Natural killer cell (primary cell): ENCODE measurements around the gene TENT5C. TPM values are rescaled to one million over a fixed set of nuclear protein-coding genes. Genes with fewer than 3 reads are reported as not detected.
"Not testable (repeated sequence)": the region's sequence is repeated elsewhere in the genome, so short reads cannot be mapped to it uniquely, and the experiment has no call there.

Experiments
- ATAC-seq, 3 donors: fragments of 150-1000 bp in 2 of 3; fragments of 200-7000 bp in 1 of 3; cut with Tn5 transposase; 1 replicate in 1 of 3; 2 replicates in 2 of 3; pipeline ENCODE4 v1.10.0; 2021; ENCODE audit warnings: mild to moderate bottlenecking in 2 of 3, moderate library complexity in 2 of 3
- DNase-seq, 2 donors: peaks; one replicate each; pipeline versions ENCODE4 v3.0.0 to v3.0.0-alpha.2; 2013 to 2021; ENCODE audit warnings: mixed read lengths in 1 of 2
- H3K27ac ChIP-seq: one replicate; pipeline ENCODE4 v1.5.1; 2013; ENCODE audit warnings: mild to moderate bottlenecking, low read length
- H3K27me3 ChIP-seq: one replicate; pipeline ENCODE4 v1.6.1; 2013; ENCODE audit warnings: low read length; ENCODE audit not compliant: control insufficient read depth, insufficient read depth
- H3K36me3 ChIP-seq: one replicate; pipeline ENCODE4 v1.6.1; 2013; ENCODE audit warnings: low read length; ENCODE audit not compliant: control insufficient read depth, insufficient read depth
- H3K4me1 ChIP-seq: one replicate; pipeline ENCODE4 v1.6.1; 2013; ENCODE audit warnings: low read length; ENCODE audit not compliant: control insufficient read depth, insufficient read depth
- H3K4me3 ChIP-seq: one replicate; pipeline ENCODE4 v1.5.1; 2013; ENCODE audit warnings: low read length
- H3K9me3 ChIP-seq: one replicate; pipeline ENCODE4 v1.6.1; 2013; ENCODE audit warnings: low read length; ENCODE audit not compliant: control insufficient read depth, insufficient read depth
- H3K27ac Mint-ChIP-seq, 2 donors: one replicate each; pipeline ENCODE4 v1.8.0; 2022; ENCODE audit warnings: mild to moderate bottlenecking in 2 of 2, mixed read lengths in 2 of 2, moderate library complexity in 1 of 2
- H3K27me3 Mint-ChIP-seq, 2 donors: one replicate each; pipeline ENCODE4 v1.8.0; 2022; ENCODE audit warnings: low read depth in 2 of 2, mixed read lengths in 2 of 2
- H3K36me3 Mint-ChIP-seq: one replicate; pipeline ENCODE4 v1.8.0; 2022; ENCODE audit warnings: mixed read lengths
- H3K4me1 Mint-ChIP-seq, 2 donors: one replicate each; pipeline ENCODE4 v1.8.0; 2022; ENCODE audit warnings: mixed read lengths in 2 of 2
- H3K4me3 Mint-ChIP-seq: one replicate; pipeline ENCODE4 v1.8.0; 2022; ENCODE audit warnings: mild to moderate bottlenecking, moderate library complexity, mixed read lengths
- H3K9me3 Mint-ChIP-seq, 2 donors: one replicate each; pipeline ENCODE4 v1.8.0; 2022; ENCODE audit warnings: mixed read lengths in 2 of 2
- WGBS: methylation state at CpG from one replicate; pipeline ENCODE4 v1.1.7; 2013; ENCODE audit warnings: missing lambda C conversion rate; ENCODE audit not compliant: insufficient coverage; 5-methylcytosine and 5-hydroxymethylcytosine counted together
- intact Hi-C: fragments of 100-400 bp; cut with micrococcal nuclease; formaldehyde crosslinking; loops from one replicate; pipeline ENCODE4 v1.14.2; 2022
- total RNA-seq, 4 donors: library from RNA; stranded (reverse); fragments of 120-200 nt in 1 of 4; gene quantifications; one replicate each; pipeline versions ENCODE4 v1.2.3 to v1.2.4, GENCODE V29; 2013 to 2022
- TF ChIP-seq, protein P1 (sequence below): fragments of 200-600 bp; IDR thresholded peaks from one replicate; pipeline ENCODE4 v1.8.0; 2022; ENCODE audit warnings: antibody characterized with exemption

TENT5C gene
- 100 to 1,000 TPM in 1 of 3 donors, 10 to 100 TPM in 2; 80.6 to 109 (median 90.9) TPM for total RNA-seq
- 32.6 TPM for total RNA-seq (2013)

DNA sequence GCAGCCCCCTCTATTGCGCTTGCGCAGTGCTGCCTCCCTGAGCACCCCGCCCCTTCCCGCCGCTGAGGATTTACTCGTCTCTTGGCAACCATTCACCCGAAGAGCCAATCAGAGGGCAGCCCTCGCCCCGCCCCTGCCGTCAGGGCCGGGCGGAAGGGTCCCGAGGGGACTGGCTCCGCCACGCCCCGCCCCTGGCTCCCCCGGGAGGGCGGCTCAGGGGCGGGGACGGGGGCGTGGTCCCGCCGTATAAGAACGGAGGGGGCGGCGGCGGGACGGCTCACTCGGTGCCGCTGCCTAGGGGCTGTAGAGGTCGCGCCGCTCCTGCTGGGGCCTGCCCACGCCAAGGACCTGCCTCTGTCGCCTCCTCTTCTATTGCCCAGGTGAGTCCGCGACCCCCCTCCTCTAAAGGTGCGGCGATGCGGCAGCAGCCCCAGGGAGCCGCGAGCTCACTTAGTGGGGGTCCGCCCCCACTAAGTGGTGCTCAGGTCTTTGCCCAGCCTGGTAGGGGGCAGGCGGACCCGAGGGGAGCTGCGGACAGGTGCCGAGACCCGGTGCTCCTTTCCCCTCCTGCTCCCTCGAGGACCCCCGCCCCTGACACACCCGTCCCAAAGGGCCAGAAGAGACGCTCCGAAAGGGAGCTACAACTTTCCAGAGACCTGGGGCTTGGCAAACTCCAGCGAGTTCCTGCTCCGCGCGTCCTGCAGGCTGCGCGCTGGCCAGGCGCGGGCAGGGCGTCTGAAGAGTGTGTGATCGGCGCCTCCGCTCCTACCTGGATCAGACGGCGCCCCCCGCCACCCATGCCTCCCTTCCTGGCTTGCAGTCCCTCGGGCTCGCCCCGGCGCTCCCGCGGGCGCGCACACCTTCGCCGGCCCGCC is at the start of gene TENT5C:
TSS of gene TENT5C (plus strand) at position 275 of the 875 bp plus-strand sequence. CDS start 16,821 bp downstream, outside the sequence.
- TF ChIP-seq, protein P1, sequence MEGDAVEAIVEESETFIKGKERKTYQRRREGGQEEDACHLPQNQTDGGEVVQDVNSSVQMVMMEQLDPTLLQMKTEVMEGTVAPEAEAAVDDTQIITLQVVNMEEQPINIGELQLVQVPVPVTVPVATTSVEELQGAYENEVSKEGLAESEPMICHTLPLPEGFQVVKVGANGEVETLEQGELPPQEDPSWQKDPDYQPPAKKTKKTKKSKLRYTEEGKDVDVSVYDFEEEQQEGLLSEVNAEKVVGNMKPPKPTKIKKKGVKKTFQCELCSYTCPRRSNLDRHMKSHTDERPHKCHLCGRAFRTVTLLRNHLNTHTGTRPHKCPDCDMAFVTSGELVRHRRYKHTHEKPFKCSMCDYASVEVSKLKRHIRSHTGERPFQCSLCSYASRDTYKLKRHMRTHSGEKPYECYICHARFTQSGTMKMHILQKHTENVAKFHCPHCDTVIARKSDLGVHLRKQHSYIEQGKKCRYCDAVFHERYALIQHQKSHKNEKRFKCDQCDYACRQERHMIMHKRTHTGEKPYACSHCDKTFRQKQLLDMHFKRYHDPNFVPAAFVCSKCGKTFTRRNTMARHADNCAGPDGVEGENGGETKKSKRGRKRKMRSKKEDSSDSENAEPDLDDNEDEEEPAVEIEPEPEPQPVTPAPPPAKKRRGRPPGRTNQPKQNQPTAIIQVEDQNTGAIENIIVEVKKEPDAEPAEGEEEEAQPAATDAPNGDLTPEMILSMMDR, result no peak
- Mint-ChIP-seq H3K36me3 (no peaks in the 10 kb centered on the region), H3K27ac (peak within 1 kb of the TSS; percentile 94 to 98), H3K9me3 (no peaks in the 10 kb centered on the region), H3K4me3 (peak within 1 kb of the TSS; percentile 96), H3K27me3 (peaks cover 3 to 7% of the 10 kb centered on the region in 2 donors), H3K4me1 (peaks cover 50 to 54% of the 10 kb centered on the region in 2 donors)
- Histone ChIP-seq H3K4me1 (peaks cover 32% of the 10 kb centered on the region), H3K4me3 (peak within 1 kb of the TSS; percentile 99), H3K36me3 (peaks cover 1% of the 10 kb centered on the region), H3K9me3 (no peaks in the 10 kb centered on the region), H3K27me3 (no peaks in the 10 kb centered on the region), H3K27ac (peak within 1 kb of the TSS; percentile 92)
- intact Hi-C loops, result loop anchor here (1.0 to 5.0 kb wide), 3 partner anchors 51 to 239 kb away; partner anchors contain the start of gene MAN1A2
- ATAC-seq (peak; percentile 89 to 98 (median 89)), DNase-seq (peak; percentile 98 to 99)
- WGBS, result under 1% methylated on average over 79 of the region's 79 CpGs

DNA sequence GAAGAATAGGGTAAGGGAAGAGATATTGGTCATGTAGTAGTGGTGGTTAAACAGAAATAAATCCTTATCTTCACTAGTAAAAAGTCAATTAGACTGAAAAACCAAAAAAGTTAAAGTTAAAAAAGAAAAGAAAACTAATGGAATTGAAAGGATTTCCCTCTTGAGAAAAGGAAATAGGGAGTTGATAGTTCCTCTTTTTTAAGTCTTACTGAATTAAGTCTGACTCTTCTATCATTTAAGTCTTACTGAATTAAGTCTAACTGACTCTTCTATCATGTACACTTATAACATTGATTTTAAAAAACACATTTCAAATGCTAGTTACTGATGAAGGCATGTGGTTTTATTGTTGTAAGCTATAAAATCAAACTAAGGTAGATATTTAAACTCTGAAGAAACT is 49.5 kb upstream of the TENT5C start:
- TF ChIP-seq, protein P1, result no peak
- ATAC-seq, result no peak
- H3K9me3 Mint-ChIP-seq, result no peaks in the 10 kb centered on the region

DNA sequence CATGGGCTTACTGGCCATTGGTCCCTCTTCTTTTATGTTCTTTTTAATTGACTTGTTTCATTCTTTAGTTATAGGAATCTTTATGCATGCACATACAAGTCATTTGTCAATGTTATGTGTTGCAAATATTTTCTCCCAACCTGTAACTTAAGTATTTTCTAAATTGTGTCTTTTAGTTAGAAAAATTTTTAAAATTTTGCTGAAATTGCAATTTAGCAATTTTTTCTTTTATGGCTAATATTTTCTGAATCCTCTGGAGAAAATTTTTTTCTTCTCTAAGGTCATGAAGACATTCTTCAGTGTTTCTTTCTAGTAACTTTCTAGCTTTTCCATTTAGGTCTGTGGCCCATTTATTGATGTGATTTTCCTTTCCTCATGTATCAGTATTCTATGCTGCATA is 48.9 kb upstream of the TENT5C start:
- Mint-ChIP-seq H3K9me3 (no peaks in the 10 kb centered on the region), H3K36me3 (peaks cover 6% of the 10 kb centered on the region), H3K4me3 (no peak overlapping the region), H3K4me1 (peaks cover 21 to 26% of the 10 kb centered on the region in 2 donors), H3K27me3 (peaks cover 5 to 17% of the 10 kb centered on the region in 2 donors), H3K27ac (no peak overlapping the region)
- no peaks in the 10 kb centered on the region for H3K9me3 ChIP-seq
- no peaks in the 10 kb centered on the region for H3K36me3 ChIP-seq
- H3K27ac ChIP-seq, result no peak overlapping the region
- H3K27me3 ChIP-seq, result no peaks in the 10 kb centered on the region
- TF ChIP-seq, protein P1, result no peak
- intact Hi-C loops, result loop anchor here (5.0 kb wide), 1 partner anchor 115 kb away; no protein-coding TSS in a partner anchor
- DNase-seq (no peak), ATAC-seq (no peak)
- H3K4me3 ChIP-seq, result no peak overlapping the region
- H3K4me1 ChIP-seq, result peaks cover 7% of the 10 kb centered on the region

More for the DNA sequence above, 49.5 kb upstream of the TENT5C start:
- Mint-ChIP-seq H3K36me3 (peaks cover 6% of the 10 kb centered on the region), H3K4me1 (peaks cover 21 to 26% of the 10 kb centered on the region in 2 donors), H3K4me3 (no peak overlapping the region), H3K27me3 (peaks cover 5 to 17% of the 10 kb centered on the region in 2 donors), H3K27ac (no peak overlapping the region)
- Histone ChIP-seq H3K27me3 (no peaks in the 10 kb centered on the region), H3K4me3 (no peak overlapping the region), H3K4me1 (peaks cover 7% of the 10 kb centered on the region), H3K36me3 (no peaks in the 10 kb centered on the region), H3K27ac (no peak overlapping the region), H3K9me3 (no peaks in the 10 kb centered on the region)
- intact Hi-C loops, result loop anchor here (5.0 kb wide), 1 partner anchor 116 kb away; no protein-coding TSS in a partner anchor
- DNase-seq, result no peak

DNA sequence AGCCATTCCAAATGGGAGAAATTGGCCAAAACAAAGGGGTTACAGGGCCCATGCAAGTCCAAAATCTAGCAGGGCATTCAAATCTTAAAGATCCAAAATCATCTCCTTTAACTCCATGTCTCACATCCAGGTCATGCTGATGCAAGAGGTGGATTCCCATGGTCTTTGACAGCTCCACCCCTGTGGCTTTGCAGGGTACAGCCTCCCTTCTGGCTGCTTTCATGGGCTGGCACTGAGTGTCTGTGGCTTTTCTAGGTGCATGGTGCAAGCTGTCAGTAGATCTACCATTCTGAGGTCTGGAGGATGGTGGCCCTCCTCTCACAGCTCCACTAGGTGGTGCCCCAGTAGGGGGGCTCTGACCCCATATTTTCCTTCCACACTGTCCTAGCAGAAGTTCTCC is 47.4 kb upstream of the TENT5C start:
- intact Hi-C loops, result loop anchor here (5.0 kb wide), 1 partner anchor 114 kb away; no protein-coding TSS in a partner anchor
- H3K9me3 Mint-ChIP-seq, H3K4me3 Mint-ChIP-seq: not testable (repeated sequence)

More for the DNA sequence above, 47.4 kb upstream of the TENT5C start:
- H3K4me1 ChIP-seq, H3K4me3 ChIP-seq, H3K36me3 Mint-ChIP-seq, H3K27me3 ChIP-seq, H3K27ac ChIP-seq, H3K36me3 ChIP-seq, H3K9me3 ChIP-seq: not testable (repeated sequence)
- peak in 2 of 3 donors; percentile 34 to 45 for ATAC-seq
- peak overlapping the region; percentile 2 to 63 for H3K27ac Mint-ChIP-seq
- DNase-seq, result peak; percentile 28 to 40
- H3K4me1 Mint-ChIP-seq, result peaks cover 21 to 26% of the 10 kb centered on the region in 2 donors
- peaks cover 3 to 17% of the 10 kb centered on the region in 2 donors for H3K27me3 Mint-ChIP-seq
